Measurements from ENCODE around the gene RANBP1.

Gene RANBP1

GRCh38 chr22:20176421-20177085 lies 60.6 kb downstream of the RANBP1 start:
- no peak for DNase-seq

Measured in NCI-H1417 treated with DMSO at 0.1 percent for 48 hours (cell line).